ENCODE results near the gene DSG4.

- TF ChIP-seq POLR2A (IDR thresholded peaks at IDR 0.05), result no peak
- no peak for TF ChIP-seq EP300 (IDR thresholded peaks at IDR 0.05; ENCODE audit: low read depth)
Measured at GRCh38 chr18:31413137-31413536, 36.6 kb downstream of the DSG4 start.

Measured in transverse colon (tissue), 1 donor.